IgD-negative memory B cell (primary cell): ENCODE data around the gene PRPF40A. TPM values are rescaled to one million over a fixed set of nuclear protein-coding genes. Genes with fewer than 3 reads are reported as not detected.
A peak's percentile ranks its signal among the peaks of the same experiment; 100 is the strongest.
"Not testable (repeated sequence)": the region's sequence is repeated elsewhere in the genome, so short reads cannot be mapped to it uniquely, and the experiment has no call there.

ENCODE experiments used
- H3K27ac Mint-ChIP-seq, 3 donors: one replicate each; pipeline ENCODE4 v1.8.0; 2020 to 2022; ENCODE audit warnings: mild to moderate bottlenecking in 3 of 3, mixed read lengths in 3 of 3, moderate library complexity in 1 of 3
- H3K27me3 Mint-ChIP-seq: one replicate; pipeline ENCODE4 v1.8.0; 2021; ENCODE audit warnings: mixed read lengths
- H3K36me3 Mint-ChIP-seq: one replicate; pipeline ENCODE4 v1.8.0; 2020; ENCODE audit warnings: mild to moderate bottlenecking, mixed read lengths
- H3K4me1 Mint-ChIP-seq, 3 donors: one replicate each; pipeline ENCODE4 v1.8.0; 2020 to 2022; ENCODE audit warnings: mixed read lengths in 3 of 3, mild to moderate bottlenecking in 1 of 3
- H3K4me3 Mint-ChIP-seq, 4 donors: one replicate each; pipeline ENCODE4 v1.8.0; 2020 to 2022; ENCODE audit warnings: mild to moderate bottlenecking in 4 of 4, mixed read lengths in 4 of 4, moderate library complexity in 3 of 4
- H3K9me3 Mint-ChIP-seq, 3 donors: one replicate each; pipeline ENCODE4 v1.8.0; 2020 to 2021; ENCODE audit warnings: mixed read lengths in 3 of 3, mild to moderate bottlenecking in 1 of 3
- polyA plus RNA-seq: library from polyadenylated mRNA; unstranded; fragments of 300-500 nt; fragmentation: Illumina TruSeq; gene quantifications from one replicate; pipeline ENCODE4 v1.2.3, GENCODE V29; 2021

PRPF40A gene
- polyA plus RNA-seq: 114 TPM

DNA sequence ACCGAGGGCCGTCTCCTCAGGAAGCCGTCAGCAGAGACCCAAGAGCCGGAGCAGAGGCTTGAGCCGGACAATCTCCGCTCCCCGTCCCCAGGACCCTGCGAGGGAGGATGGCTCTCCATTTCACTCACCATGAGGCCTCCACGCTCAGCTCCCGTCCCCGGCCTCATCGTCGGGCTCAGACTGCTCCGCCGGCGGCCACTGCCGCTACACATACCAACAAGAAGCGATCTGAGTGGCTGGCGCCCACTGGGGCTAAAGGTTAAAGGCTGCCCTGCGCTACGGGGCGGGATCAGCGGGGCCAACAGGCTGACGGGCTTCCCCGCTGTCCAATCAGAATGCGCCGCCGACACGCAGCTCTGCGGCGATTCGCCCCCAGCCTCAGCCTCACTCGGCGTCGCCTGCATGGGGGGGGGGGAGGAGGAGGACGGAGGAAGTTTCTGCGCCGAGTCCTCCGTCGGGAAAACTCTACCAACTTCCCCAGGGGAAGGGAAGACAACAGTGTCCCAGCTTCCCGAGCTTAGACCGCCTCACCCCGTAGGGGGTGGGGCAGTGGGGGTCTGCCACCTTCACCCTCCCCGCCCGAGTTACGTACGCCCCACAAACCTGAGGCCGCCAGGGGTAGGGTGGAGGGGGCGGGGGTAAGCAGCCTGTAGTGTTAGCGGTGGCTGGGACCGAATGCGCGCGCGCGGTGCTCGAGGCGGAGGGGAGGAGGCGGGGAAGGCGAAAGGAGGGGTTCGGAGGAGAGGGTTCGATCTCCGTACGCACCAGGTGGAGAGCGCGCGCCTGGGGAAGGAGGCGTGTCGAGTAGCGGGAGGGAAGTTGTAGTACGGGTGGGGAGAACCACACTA lies at the start of gene PRPF40A:
Gene PRPF40A (minus strand): TSS at position 234 of the 848 bp plus-strand sequence. CDS start 22 bp downstream, at position 212.
- Mint-ChIP-seq H3K27me3 (peaks cover 1% of the 10 kb centered on the region), H3K36me3 (peaks cover 3% of the 10 kb centered on the region), H3K4me1 (peaks cover 44 to 48% (median 46%) of the 10 kb centered on the region in 3 donors), H3K9me3 (peaks cover 0 to 3% (median 0%) of the 10 kb centered on the region in 3 donors), H3K4me3 (peak within 1 kb of the TSS; percentile 98 to 100 (median 100)), H3K27ac (peak within 1 kb of the TSS; percentile 91 to 100 (median 99))

DNA sequence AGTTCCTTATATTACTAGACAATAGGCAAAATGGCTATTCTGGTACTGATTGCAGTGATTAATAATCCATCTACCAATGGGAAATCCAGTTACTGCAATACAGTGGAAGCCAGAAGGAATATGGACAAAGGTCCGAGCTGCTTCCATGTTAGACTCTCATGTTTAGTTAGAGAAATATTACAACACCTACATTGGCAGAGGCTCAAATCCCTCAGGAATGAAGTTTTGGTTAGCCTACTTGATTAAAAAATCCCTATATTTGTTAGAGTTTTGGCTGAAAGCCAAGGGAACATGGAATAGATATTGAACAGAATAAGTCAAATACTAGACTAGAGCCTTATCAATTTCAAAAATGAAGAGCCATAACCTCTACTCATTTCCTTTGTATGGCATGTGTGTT lies 49.7 kb upstream of the PRPF40A start:
- peaks cover 0 to 3% (median 0%) of the 10 kb centered on the region in 3 donors for H3K4me1 Mint-ChIP-seq
- no peaks in the 10 kb centered on the region for H3K27me3 Mint-ChIP-seq
- no peaks in the 10 kb centered on the region for H3K9me3 Mint-ChIP-seq
- H3K27ac Mint-ChIP-seq: no peak overlapping the region
- peaks cover 2% of the 10 kb centered on the region for H3K36me3 Mint-ChIP-seq
- H3K4me3 Mint-ChIP-seq: no peak overlapping the region

DNA sequence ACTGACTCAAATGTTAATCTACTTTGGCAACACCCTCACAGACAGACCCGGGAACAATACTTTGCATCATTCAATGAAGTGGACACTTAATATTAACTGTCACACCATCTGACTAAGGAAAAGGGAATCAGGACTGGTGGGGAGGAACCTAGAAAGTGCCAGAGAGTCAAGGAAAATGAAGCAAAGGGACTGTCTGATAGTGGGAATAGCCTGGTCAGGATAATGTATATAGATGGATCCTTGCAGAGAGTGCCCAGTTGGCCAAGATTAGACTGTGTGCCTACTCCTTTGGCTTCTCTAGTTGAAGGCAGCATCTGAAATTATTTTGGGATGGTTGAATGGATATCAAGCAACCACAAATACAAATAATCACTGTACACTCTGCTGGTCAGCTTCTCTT lies 46.4 kb upstream of the PRPF40A start:
- Mint-ChIP-seq H3K9me3 (no peaks in the 10 kb centered on the region), H3K4me3 (no peak overlapping the region), H3K36me3 (peaks cover 12% of the 10 kb centered on the region), H3K4me1 (peaks cover 0 to 3% (median 0%) of the 10 kb centered on the region in 3 donors), H3K27me3 (no peaks in the 10 kb centered on the region), H3K27ac (no peak overlapping the region)

DNA sequence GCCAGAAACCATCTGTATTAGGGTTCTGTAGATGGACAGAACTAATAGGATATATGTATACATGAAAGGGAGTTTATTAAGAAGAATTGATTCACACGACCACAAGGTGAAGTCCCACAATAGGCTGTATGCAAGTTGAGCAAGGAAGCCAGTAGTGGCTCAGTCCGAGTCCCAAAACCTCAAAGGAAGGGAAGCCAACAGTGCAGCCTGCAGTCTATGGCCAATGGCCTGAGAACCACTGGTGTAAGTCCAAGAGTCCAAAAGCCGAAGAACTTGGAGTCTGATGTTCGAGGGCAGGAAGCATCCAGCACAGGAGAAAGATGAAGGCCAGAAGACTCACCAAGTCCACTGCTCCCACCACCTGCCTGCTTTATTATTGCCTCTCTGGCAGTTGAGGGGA lies 45.9 kb upstream of the PRPF40A start:
- H3K4me3 Mint-ChIP-seq, H3K27ac Mint-ChIP-seq, H3K4me1 Mint-ChIP-seq, H3K9me3 Mint-ChIP-seq, H3K27me3 Mint-ChIP-seq: not testable (repeated sequence)
- H3K36me3 Mint-ChIP-seq: peaks cover 12% of the 10 kb centered on the region

DNA sequence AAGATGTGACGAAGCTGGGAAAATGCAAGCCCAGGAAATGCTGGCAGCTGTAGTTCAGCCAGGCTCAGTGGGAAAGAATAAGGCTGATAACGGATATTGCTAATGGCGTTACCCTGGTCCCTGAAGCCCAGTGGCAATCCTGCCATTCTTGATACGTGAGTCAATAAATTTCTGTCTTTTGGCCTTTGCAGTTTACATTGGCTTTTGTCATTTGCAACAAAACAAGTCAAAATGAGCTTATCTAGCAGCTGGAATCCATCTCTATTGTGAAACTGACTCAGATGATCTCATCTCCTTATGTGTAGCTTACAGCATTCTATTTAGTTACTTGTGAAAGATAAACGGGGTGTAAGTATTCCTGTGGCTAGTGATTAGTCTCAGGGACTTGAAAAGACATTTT lies 44.9 kb upstream of the PRPF40A start:
- Mint-ChIP-seq H3K4me3 (no peak overlapping the region), H3K27me3 (no peaks in the 10 kb centered on the region), H3K36me3 (peaks cover 12% of the 10 kb centered on the region), H3K27ac (no peak overlapping the region), H3K4me1 (peaks cover 0 to 3% (median 0%) of the 10 kb centered on the region in 3 donors), H3K9me3 (no peaks in the 10 kb centered on the region)

DNA sequence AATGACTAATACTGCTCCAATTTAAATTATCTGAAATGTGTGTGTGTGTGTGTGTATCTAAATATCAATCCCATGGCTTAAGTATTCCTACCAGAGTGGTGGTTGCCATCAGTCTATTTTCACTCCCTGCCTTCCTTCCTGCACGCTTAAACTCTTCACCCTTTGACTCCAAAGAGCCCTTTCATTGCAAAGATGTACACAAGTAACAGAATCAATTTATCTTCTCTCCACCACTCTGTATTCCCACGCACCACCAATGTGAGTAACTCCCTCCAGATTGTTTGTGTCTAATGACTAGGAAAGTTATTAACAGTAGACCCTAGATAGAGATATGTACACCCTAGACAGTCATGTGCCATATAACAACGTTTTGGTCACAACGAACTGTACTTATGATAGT lies 44.0 kb upstream of the PRPF40A start:
- Mint-ChIP-seq H3K9me3 (no peaks in the 10 kb centered on the region), H3K27me3 (no peaks in the 10 kb centered on the region), H3K36me3 (peaks cover 12% of the 10 kb centered on the region), H3K27ac (no peak overlapping the region), H3K4me1 (peaks cover 0 to 3% (median 0%) of the 10 kb centered on the region in 3 donors), H3K4me3 (no peak overlapping the region)

DNA sequence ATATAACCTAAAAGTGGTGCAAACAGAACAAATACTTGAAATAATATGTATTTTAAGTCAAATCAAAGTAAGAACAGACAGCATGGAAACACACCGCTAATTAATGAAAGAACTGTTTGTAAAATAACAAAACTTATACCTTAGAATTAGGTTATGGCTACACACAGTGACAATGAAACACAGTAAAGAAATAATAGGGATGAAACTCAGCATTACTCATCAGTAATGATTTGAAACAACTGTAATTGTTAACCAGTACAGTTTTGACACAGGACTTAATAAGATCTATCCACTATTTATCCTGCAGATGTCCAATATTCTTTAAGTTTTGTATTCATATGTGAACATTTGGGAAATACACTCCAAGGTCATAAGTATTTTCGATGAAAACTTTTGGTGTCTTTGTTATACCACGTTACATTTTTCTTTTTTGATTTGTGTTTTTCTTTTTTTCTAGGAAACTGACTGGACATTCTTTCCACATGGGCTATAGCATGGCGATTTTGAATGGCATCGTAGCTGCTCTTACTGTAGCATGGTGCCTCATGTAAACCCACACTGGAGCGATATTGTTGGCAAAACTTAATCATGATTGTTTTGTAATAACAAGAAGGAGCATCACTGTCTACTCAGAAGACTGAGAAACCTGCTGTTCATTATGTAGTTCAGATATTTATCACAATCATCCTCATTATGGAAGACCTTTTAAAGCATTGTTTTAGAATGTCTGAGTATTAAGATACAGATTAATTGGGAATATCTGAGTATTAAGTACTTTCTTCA lies 42.2 kb upstream of the PRPF40A start:
- Mint-ChIP-seq H3K9me3 (no peaks in the 10 kb centered on the region), H3K27ac (no peak overlapping the region), H3K4me1 (peaks cover 0 to 3% (median 0%) of the 10 kb centered on the region in 3 donors), H3K4me3 (no peak overlapping the region), H3K36me3 (peaks cover 13% of the 10 kb centered on the region), H3K27me3 (no peaks in the 10 kb centered on the region)

DNA sequence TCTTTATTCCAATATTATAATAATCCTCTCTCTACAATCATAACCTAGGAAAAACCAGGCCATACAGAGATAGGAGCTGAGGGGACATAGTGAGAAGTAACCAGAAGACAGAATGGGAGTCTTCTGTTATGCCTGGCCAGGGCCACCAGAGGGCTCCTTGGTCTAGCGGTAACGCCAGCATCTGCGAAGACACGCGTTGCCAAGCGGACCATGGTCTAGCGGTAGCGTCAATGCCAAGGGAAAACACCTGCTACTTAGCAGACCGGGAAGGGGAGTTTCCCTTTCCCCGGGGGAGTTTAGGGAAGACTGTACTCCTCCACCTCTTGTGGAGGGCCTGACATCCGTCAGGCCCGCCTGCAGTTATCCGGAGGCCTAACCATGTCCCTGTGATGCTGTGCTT lies 37.8 kb upstream of the PRPF40A start:
- Mint-ChIP-seq H3K9me3 (no peaks in the 10 kb centered on the region), H3K4me1 (no peaks in the 10 kb centered on the region), H3K36me3 (peaks cover 14% of the 10 kb centered on the region), H3K4me3 (peak overlapping the region in 1 of 4 donors; percentile 12), H3K27ac (no peak overlapping the region), H3K27me3 (no peaks in the 10 kb centered on the region)

DNA sequence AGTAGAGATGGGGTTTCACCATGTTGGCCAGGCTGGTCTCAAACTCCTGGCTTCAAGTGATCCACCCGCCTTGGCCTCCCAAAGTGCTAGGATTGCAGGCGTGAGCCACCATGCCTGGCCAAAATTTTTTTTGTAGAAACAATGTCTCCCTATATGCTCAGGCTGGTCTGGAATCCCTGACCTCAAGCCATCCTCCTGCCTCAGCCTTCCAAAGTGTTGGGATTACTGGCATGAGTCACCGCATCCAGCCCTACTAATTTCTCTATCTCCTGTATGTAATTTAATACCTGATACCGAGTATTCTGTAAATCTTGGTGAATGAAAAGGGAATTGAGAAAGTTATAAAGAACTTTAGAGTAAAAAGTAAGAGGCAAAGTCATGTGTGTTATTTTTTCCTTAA lies 30.5 kb upstream of the PRPF40A start:
- not testable (repeated sequence) for H3K4me3 Mint-ChIP-seq, H3K4me1 Mint-ChIP-seq, H3K36me3 Mint-ChIP-seq, H3K27me3 Mint-ChIP-seq, H3K9me3 Mint-ChIP-seq, H3K27ac Mint-ChIP-seq

DNA sequence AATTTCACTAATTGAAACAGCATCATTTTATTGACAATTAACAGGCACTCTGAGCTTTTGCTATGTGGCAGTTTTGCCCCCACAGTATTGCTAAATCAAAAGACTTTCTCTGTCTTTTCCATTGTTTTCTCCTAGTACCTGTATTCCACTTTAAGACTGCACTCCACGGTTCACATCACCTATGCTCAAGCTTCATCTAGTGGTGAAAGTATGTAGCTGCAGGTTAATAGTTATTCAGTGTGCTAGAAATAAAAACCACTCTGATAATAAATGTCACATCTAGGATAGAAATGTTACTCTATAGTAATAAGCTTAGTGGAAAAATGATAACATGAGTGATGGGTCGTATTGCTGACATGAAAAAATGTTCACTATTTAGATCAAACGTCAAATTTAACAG lies 25.7 kb upstream of the PRPF40A start:
- H3K9me3 Mint-ChIP-seq: peaks cover 0 to 6% (median 5%) of the 10 kb centered on the region in 3 donors
- H3K27ac Mint-ChIP-seq: no peak overlapping the region
- H3K4me3 Mint-ChIP-seq: no peak overlapping the region
- peaks cover 6% of the 10 kb centered on the region for H3K36me3 Mint-ChIP-seq
- H3K4me1 Mint-ChIP-seq: peaks cover 1 to 6% (median 2%) of the 10 kb centered on the region in 3 donors
- H3K27me3 Mint-ChIP-seq: no peaks in the 10 kb centered on the region

DNA sequence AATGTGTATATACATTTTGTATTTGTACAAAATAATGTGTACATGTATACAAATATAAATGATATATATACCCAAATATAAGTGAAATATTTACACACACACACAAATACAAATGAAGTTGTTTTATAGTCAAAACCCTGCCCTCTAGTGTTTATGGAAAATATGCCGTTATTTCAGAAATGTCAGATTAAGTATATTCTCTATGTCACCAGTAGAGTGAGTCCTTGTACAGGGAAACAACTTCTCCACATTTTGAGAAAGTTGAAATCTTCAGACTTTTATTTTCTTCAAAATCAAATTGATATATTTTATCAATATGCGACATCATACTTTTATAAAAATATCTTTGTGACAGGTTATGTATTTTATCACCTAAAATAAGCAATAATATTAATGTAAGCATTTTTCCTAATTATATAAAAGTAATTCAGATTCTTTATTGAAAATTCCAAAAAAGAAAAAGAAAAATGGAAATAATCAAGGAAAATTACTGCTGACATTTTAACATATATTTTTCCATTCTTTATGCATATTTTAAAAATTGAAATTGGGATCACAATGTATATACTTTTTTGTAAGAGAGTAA lies 23.6 kb upstream of the PRPF40A start:
- no peak overlapping the region for H3K27ac Mint-ChIP-seq
- peaks cover 0 to 6% (median 5%) of the 10 kb centered on the region in 3 donors for H3K9me3 Mint-ChIP-seq
- H3K36me3 Mint-ChIP-seq: peaks cover 15% of the 10 kb centered on the region

DNA sequence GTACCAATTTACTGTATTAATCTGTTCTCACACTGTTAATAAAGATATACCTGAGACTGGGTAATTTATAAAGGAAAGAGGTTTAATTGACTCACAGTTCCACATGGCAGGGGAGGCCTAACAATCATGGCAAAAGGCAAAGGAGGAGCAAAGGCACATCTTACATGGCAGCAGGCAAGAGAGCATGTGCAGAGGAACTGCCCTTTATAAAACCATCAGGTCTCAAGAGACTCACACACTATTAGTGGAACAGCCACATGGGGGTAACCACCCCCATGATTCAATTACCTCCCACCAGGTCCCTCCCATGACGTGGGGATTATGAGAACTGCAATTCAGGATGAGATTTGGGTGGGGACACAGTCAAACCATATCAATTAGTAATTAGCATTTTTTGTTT lies 22.4 kb upstream of the PRPF40A start:
- H3K36me3 Mint-ChIP-seq: peaks cover 16% of the 10 kb centered on the region
- not testable (repeated sequence) for H3K27me3 Mint-ChIP-seq, H3K9me3 Mint-ChIP-seq, H3K4me1 Mint-ChIP-seq, H3K4me3 Mint-ChIP-seq, H3K27ac Mint-ChIP-seq

More for the DNA sequence above, 23.6 kb upstream of the PRPF40A start:
- H3K27me3 Mint-ChIP-seq: no peaks in the 10 kb centered on the region
- peaks cover 0 to 6% (median 1%) of the 10 kb centered on the region in 3 donors for H3K4me1 Mint-ChIP-seq
- H3K4me3 Mint-ChIP-seq: no peak overlapping the region

DNA sequence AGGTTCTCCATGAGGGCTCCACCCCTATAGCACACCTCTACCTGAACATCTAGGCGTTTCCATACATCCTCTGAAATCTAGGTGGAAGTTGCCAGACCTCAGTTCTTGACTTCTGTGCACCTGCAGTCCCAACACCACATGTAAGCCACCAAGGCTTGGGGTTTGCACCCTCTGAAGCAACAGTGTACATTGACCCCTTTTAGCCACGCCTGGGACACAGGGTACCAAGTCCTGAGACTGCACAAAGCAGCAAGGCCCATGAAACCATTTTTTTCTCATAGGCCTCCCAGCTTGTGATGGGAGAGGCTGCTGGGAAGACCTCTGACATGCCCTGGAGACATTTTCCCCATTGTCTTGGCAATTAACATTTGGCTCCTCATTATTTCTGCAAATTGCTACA lies 21.2 kb upstream of the PRPF40A start:
- Mint-ChIP-seq H3K27me3 (no peaks in the 10 kb centered on the region), H3K27ac (no peak overlapping the region), H3K4me3 (no peak overlapping the region), H3K9me3 (peaks cover 0 to 6% (median 5%) of the 10 kb centered on the region in 3 donors), H3K36me3 (peaks cover 16% of the 10 kb centered on the region), H3K4me1 (peaks cover 0 to 6% (median 1%) of the 10 kb centered on the region in 3 donors)

DNA sequence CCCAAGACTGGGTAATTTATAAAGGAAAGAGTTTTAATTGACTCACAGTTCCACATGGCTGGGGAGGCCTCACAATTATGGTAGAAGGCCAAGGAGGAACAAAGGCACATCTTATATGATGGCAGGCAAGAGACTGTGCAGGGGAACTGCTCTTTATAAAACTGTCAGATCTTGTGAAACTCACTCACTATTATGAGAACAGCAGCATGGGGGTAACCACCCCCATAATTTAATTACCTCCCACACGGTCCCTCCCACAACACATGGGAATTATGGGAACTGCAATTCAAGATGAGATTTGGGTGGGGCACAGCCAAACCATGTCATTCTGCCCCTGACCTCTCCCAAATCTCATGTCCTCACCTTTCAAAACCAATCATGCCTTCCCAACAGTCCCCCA lies 20.2 kb upstream of the PRPF40A start:
- H3K9me3 Mint-ChIP-seq, H3K27ac Mint-ChIP-seq, H3K27me3 Mint-ChIP-seq, H3K4me3 Mint-ChIP-seq, H3K4me1 Mint-ChIP-seq: not testable (repeated sequence)
- peaks cover 16% of the 10 kb centered on the region for H3K36me3 Mint-ChIP-seq
